GM12892 (cell line): Measurements from ENCODE around the gene ARSA.

ENCODE experiments used
- POLR2A ChIP-seq: IDR thresholded peaks from 2 replicates; pipeline ENCODE4 v1.6.1; 2011; ENCODE audit warnings: low read depth, low read length, control low read depth
- POLR2AphosphoS5 ChIP-seq: IDR thresholded peaks from 2 replicates; pipeline ENCODE4 v1.6.1; 2011; ENCODE audit warnings: low read depth, low read length, control low read depth

- TF ChIP-seq POLR2A = no peak
- no peak for TF ChIP-seq POLR2AphosphoS5
Observed at GRCh38 chr22:50624347-50625130, 3.4 kb downstream of the ARSA start.
